HG02973 (cell line): ENCODE results near the gene NHERF2.

Experiments used
- ATAC-seq: cut with Tn5 transposase; IDR thresholded peaks from one replicate; pipeline ENCODE4 v1.9.1; 2021; ENCODE audit warnings: moderate library complexity; ENCODE audit not compliant: unreplicated experiment

Gene NHERF2

GRCh38 chr16:1990351-1991134, 36.2 kb upstream of the NHERF2 start:
- ATAC-seq = no peak

DNA sequence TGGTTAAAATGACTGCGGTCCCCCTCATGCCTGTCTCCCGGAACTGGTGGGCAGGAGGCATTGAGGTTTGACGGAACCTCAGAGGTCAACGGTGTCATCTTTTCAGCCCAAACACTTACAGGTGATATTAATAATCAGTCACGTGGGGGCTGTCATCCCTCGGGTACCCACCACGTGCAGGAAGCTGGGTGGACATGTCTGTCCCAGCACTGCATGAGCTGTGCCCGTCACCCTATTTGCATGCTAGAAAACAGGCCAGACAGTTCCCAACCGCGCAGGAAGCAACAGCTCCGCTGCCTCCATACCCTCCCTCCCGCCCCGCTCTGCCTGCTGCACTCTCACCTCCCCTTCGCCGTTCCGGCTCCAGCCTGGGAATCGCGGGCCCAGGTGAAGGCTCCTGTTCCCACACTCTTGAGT, 35.6 kb upstream of the NHERF2 start:
- ATAC-seq = no peak

GRCh38 chr16:1991588-1991947, 35.1 kb upstream of the NHERF2 start:
- ATAC-seq = no peak

- peak; percentile 39 for ATAC-seq
Measured at GRCh38 chr16:1991948-1992703, 34.6 kb upstream of the NHERF2 start.

- ATAC-seq = no peak
Measured at GRCh38 chr16:1992704-1993317, 33.9 kb upstream of the NHERF2 start.

DNA sequence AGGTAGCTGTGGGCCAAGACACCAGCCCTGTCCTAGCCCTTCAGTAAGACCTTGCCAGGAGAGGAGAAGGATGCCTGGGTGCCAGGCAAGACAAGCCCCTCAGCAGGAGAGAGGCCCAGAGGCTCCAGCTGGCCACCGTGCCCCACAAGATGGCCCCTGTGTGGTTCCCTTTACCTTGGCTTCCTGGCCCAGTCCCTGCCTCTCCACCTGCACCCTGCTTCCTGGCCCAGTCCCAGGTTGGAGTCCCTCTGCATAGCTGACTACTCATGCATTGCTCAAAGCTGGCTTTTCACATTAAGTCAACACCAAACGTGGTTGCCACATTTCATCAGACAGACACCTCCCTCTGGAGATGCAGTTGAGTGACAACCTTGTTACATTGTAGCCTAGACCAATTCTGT, 33.0 kb upstream of the NHERF2 start:
- no peak for ATAC-seq

DNA sequence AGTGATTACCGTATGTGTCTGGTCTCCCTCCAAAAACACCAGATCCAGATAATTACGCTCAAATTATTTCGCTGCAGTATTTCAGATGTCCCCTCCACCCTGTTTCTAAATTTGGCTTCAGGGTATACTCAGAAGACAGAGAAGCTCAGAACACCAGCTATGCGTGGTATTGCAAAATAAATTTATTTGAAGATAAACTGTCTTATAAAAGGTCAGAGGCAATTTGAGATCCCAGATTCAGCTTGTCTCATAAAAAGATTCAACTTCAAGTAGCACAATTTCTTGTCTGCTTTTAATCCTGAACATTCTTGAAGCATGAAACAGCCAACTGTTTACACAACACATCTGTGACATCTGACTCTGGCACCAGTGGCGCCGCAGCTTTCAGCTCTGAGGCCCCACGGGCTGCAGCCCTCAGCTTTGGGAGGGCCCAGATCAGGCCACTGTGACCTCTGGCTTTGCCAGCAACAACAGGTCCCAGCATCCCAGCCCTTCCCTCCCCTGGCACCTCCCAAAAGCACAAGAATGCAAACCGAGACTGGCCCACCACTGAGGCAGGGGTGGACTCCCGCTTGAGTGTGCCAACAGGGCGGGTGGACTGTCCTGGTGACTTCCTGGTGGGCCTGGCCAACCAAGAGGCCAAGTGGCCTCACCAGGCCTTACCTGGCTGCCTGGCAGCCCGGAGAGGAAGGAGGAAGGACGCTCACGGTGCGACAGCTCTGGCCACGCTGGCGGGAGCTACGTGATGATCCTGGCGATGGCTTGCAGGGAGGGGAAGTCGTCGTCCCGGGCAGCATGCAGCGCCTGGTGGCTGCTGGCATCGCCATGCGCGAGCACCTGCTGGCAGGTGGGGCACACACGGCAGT, 29.0 kb upstream of the NHERF2 start:
- ATAC-seq = no peak

DNA sequence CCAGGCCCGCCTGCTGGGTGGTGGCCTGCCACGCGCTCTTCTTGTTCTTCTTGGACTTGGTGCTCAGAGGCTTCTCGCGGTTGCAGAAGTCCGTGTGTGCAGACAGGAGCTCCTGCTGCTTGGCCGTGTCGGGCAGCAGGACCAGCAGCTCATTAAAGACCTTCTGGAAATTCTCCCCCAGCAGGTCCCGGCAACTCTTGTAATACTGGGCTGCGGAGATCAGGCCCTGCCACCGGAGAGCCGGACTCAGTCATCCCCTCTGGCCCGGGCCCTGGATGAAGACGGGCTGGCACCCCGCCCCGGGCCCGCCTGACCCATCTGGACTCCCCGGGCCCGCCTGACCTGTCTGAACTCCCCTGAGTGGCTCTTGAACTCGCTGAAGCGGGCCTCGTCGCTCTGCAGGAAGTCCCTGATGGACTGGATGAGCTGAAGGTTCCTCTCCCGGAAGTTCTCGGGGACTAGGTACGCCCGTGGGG, 28.3 kb upstream of the NHERF2 start:
- ATAC-seq = no peak

DNA sequence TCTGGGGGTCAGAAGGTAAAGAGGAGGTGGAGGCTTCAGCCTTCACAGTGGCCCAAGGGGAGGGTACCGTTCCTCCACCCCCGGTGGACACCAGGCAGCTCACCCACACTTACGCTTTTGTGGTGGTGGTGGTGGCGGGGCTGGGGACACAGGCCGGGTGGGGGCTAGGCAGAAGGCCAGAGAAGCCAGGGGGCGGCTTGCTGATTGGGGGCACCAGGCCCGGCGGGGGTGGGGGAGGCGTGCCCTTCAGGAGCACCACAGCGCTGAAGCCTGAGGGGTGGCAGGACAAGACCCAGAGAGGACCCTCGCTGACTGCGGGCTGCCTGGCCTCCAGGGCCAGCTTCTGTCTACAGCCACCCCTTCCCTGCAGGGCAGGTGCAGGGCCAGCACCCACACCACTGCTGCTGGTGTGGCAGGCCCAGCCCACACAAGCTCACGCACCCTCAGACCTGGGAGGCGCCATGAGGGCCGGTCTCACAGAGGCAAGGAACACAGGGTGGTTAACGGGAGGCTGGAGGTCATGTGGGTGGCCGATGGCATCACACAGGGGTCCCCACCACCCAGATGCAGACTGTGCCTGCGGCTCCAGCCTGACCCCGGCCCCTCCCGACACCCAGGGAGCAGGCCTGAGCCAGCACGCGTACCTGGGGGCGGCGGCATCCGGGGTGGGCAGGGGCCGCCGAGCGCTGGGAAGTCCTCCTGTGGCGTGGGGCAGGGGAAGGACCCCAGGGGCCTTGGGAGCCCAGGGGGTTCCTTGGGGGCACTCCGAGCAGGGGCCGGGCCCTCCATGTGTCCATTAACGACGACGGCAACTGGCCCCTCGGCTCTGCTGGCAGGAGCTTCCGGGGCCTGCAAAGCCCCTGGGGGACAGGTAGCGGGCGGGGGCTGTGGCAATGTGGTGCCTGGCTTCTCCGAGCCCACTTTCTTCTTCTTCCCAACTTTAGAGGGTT, 27.6 kb upstream of the NHERF2 start:
- no peak for ATAC-seq

GRCh38 chr16:1999866-2000514, 26.7 kb upstream of the NHERF2 start:
- ATAC-seq = no peak

DNA sequence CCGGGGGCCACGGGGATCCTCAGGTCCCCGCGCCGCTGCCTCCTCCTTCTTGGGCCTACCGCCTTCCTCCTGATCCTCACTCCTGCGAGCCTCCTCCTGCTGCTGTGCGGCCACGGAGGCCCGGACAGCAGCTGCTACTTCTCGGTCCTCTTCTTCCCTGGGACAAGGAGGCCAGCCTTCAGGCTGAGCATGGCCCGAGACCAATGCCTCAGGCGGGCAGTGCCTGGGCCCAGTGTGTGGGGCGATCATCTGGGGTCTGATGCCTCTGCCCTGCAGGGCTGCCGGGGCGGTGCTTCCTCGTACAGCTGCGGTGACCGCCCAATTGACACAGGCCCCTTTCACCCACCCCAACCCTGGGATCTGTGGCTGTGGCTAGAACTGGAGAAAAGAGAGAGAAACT, 25.7 kb upstream of the NHERF2 start:
- no peak for ATAC-seq

DNA sequence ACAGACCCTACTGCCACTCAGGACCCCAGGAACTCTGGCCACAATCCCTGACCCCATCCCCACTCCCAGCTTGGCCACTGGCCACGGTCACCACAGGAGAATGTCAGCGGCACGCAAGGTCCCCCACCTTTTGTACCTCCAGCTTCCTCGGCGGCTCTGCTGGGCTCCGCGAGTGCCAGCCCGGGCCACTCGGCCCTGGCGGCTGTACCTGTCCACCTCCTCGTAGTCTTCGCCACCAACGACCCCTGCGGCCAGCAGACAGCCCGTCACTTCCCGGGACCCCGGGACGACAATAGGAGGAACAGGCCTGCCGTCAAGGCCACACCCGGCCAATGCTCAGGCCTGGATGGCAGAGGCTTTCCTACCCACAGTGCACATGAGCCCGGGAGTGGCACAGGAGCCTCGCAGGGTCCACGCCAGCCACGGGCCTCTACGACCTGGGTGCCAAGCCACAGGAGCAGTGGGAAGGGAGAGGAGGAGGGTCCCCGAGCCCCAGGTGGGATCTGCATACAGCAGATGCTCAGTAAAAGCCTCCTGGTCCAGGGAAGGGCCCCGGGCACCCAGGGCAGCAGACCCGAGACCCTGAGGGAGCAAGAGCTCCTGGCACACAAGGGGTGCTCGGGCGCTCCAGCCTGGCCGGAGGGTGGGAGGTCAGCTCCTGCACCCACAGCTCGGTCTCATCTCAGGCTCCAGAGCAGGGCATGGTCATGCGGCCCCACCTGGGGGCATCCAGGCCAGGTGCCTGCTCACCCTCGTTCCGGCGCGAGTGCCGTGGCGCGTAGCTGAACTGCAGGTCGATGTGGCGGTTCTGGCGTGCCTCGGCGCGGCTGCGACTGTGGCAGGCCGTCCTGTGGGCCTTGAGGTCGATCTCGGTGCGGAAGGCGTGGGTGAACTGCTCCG, 25.0 kb upstream of the NHERF2 start:
- ATAC-seq = no peak

DNA sequence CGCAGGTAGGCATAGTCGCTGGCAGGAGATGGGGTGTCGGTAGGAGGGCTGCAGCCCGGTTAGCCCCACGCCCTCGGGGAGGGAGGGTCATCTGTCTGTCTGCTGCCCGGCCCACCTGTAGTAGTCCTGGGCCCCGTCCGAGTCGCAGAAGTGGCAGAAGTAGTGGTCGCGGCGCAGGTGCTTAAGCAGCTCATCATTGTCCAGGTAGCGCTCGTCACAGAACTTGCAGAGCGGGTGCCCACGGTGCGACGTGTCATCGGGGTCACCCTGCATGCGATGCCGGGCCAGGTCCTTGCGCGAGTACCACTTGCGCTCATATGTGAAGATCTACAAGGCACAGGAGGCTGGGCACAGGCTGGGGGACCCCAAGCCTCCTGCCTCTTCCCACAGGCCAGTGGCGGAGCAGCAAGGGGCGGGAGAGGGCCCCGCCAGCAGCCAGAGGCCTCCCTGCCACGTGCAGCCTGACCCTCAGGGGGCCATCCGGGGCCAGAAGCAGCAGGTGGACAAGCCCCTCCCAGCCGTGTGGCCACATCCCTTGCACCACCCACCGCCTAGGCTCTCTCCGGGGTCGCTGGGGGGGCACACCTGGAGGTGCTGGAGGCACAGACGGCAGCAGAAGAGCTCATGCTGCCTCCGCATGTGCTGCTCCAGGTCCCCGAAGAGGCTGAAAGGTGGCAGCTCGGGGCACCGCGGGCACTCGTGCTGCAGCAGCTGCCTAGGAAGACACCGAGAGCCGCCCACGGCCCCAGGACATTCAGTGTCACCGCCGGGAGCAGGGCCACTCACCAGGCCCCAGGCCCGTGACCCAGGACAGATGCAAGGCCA, 24.1 kb upstream of the NHERF2 start:
- ATAC-seq = no peak

- no peak for ATAC-seq
Measured at GRCh38 chr16:2003231-2003826, 23.4 kb upstream of the NHERF2 start.

DNA sequence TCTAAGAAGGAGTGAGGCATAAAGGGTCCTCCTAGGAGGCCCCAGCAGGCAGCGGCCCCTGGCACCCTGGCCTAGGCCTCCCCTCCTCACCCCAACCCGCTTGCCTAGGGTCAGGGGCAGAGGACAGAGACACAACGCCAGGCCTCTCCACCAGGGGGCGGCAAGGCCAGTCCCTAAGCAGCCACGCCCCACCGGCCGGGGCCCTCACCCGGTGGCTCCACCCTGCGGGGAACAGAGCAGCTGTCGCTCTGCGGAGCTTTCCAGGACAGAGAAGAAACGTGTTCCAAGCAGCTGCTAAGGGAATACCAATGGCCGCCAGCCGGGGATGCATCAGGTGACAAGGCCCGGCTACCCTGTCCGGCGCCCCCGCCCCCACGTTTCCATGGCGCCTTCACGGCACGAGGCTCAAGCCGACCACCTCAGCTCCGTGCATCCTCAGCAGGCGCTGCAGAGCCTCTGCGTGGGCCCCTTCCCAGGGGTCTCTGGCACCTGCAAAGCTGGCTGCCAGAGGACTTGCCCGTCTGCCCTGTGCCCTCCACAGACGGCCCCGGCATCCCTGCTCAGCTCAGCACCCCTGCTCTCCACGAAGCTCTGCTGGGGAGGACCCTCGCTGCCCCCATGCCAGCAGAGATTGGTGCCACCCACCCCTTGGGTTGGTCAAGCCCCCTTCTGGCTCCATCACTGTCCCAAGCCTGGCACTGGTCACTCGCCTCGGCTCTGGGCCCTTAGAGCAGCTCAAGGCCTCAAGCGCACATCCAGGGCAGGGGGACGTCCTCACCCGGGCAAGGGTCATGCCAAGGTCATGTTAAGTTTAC, 22.7 kb upstream of the NHERF2 start:
- peak; percentile 43 for ATAC-seq

- no peak for ATAC-seq
Measured at GRCh38 chr16:2004795-2005517, 21.7 kb upstream of the NHERF2 start.
